ENCODE data around the gene PRX.

Gene PRX

GRCh38 chr19:40363069-40363468 lies 50.1 kb downstream of the PRX start:
- DNase-seq = no peak

- no peak for DNase-seq
These were observed 51.0 kb downstream of the PRX start for GRCh38 chr19:40362160-40362559.

- DNase-seq = no peak
These were observed 52.4 kb downstream of the PRX start for GRCh38 chr19:40360708-40361241.

GRCh38 chr19:40360020-40360707 lies 53.0 kb downstream of the PRX start:
- no peak for DNase-seq

- no peak for DNase-seq
These were observed 54.4 kb downstream of the PRX start for GRCh38 chr19:40358773-40359172.

GRCh38 chr19:40357640-40358039 lies 55.5 kb downstream of the PRX start:
- DNase-seq = no peak

- no peak for DNase-seq
These were observed 56.2 kb downstream of the PRX start for GRCh38 chr19:40356681-40357595.

- no peak for DNase-seq
These were observed 57.0 kb downstream of the PRX start for GRCh38 chr19:40355975-40356680.

- no peak for DNase-seq
These were observed 64.1 kb downstream of the PRX start for GRCh38 chr19:40348961-40349507.

GRCh38 chr19:40348125-40348913 lies 64.9 kb downstream of the PRX start, which contains the start of the genes C19orf47 and PLD3:
Gene C19orf47, minus strand, starts transcription at chr19:40348397. Its CDS starts 6,540 bp downstream, at chr19:40341857.
Gene PLD3, plus strand, starts transcription at chr19:40348695. Its CDS starts 17,789 bp downstream, at chr19:40366484.
- peak; percentile 96 to 99 for DNase-seq

GRCh38 chr19:40344422-40344821 lies 68.8 kb downstream of the PRX start:
- no peak for DNase-seq
